Measurements from ENCODE around the gene SMYD2.

- TF ChIP-seq, protein P1, sequence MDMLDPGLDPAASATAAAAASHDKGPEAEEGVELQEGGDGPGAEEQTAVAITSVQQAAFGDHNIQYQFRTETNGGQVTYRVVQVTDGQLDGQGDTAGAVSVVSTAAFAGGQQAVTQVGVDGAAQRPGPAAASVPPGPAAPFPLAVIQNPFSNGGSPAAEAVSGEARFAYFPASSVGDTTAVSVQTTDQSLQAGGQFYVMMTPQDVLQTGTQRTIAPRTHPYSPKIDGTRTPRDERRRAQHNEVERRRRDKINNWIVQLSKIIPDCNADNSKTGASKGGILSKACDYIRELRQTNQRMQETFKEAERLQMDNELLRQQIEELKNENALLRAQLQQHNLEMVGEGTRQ (CRISPR knock-in tag; IDR thresholded peaks at IDR 0.05) = no peak
- TF ChIP-seq FOXP4 (CRISPR knock-in tag; IDR thresholded peaks at IDR 0.05) (no peak), ELF4 (CRISPR knock-in tag; IDR thresholded peaks at IDR 0.05; ENCODE audit: low read depth) (no peak), MXD4 (CRISPR knock-in tag; IDR thresholded peaks at IDR 0.05; ENCODE audit: borderline replicate concordance) (no peak), FOXK1 (CRISPR knock-in tag; IDR thresholded peaks at IDR 0.05) (no peak), ZNF263 (CRISPR knock-in tag; IDR thresholded peaks at IDR 0.05; ENCODE audit: low read depth) (no peak), CBFB (CRISPR knock-in tag; IDR thresholded peaks at IDR 0.05; ENCODE audit: low read depth) (no peak), GTF2I (CRISPR knock-in tag; conservative IDR thresholded peaks at IDR 0.05) (no peak), CREB1 (CRISPR knock-in tag; IDR thresholded peaks at IDR 0.05) (no peak), SP1 (CRISPR knock-in tag; conservative IDR thresholded peaks at IDR 0.05) (no peak), ATF2 (CRISPR knock-in tag; IDR thresholded peaks at IDR 0.05; ENCODE audit: borderline replicate concordance, low read depth) (no peak), ZNF423 (CRISPR knock-in tag; IDR thresholded peaks at IDR 0.05) (no peak), ZNF416 (CRISPR knock-in tag; IDR thresholded peaks at IDR 0.05) (no peak)
- TF ChIP-seq, protein P2, sequence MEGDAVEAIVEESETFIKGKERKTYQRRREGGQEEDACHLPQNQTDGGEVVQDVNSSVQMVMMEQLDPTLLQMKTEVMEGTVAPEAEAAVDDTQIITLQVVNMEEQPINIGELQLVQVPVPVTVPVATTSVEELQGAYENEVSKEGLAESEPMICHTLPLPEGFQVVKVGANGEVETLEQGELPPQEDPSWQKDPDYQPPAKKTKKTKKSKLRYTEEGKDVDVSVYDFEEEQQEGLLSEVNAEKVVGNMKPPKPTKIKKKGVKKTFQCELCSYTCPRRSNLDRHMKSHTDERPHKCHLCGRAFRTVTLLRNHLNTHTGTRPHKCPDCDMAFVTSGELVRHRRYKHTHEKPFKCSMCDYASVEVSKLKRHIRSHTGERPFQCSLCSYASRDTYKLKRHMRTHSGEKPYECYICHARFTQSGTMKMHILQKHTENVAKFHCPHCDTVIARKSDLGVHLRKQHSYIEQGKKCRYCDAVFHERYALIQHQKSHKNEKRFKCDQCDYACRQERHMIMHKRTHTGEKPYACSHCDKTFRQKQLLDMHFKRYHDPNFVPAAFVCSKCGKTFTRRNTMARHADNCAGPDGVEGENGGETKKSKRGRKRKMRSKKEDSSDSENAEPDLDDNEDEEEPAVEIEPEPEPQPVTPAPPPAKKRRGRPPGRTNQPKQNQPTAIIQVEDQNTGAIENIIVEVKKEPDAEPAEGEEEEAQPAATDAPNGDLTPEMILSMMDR (IDR thresholded peaks at IDR 0.05) = no peak
These were observed 102.7 kb downstream of the SMYD2 start for GRCh38 chr1:214383381-214384372.
